ENCODE data around the gene SYT2.

GRCh38 chr1:202682477-202682876 lies 27.8 kb downstream of the SYT2 start:
- TF ChIP-seq CTCF (IDR thresholded peaks at IDR 0.05; ENCODE audit: low read depth, low read length, poor library complexity, severe bottlenecking) (no peak), EZH2phosphoT487 (IDR thresholded peaks at IDR 0.05; ENCODE audit: borderline replicate concordance, low read length) (no peak)

Data from DOHH2 (cell line).